GM19351 (cell line): ENCODE data around the gene SEMA6B.
"Not testable (repeated sequence)": the region's sequence is repeated elsewhere in the genome, so short reads cannot be mapped to it uniquely, and the experiment has no call there.

ENCODE experiments used
- ATAC-seq: cut with Tn5 transposase; IDR thresholded peaks from one replicate; pipeline ENCODE4 v1.9.1; 2021; ENCODE audit warnings: mild to moderate bottlenecking, moderate library complexity; ENCODE audit not compliant: unreplicated experiment

Gene SEMA6B

DNA sequence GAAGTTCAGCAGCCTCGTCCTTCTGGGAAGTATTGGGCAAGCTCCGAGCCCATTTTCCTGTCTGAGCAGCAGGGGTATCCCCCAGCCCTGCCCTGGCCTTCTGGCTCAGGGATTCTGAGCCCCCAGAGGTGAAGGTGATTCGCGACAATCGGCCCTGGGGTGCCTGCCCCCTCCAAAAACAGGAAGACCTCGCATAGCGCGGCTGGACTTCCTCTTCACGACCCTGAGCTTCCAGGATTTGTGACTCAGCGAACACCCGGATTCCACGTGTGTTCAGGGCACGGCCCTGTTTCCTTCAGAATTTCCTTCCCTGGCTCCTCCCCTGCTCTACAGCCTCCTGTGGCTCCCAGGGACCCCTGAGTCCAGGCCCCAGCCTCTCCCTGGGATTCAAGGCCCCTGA is at the start of gene SEMA6B:
SEMA6B (minus strand) TSS at position 116 of the 400 bp plus-strand sequence. CDS start 1,227 bp downstream, outside the sequence.
- ATAC-seq: no peak

GRCh38 chr19:4606921-4607678 is 47.6 kb upstream of the SEMA6B start:
- no peak for ATAC-seq

DNA sequence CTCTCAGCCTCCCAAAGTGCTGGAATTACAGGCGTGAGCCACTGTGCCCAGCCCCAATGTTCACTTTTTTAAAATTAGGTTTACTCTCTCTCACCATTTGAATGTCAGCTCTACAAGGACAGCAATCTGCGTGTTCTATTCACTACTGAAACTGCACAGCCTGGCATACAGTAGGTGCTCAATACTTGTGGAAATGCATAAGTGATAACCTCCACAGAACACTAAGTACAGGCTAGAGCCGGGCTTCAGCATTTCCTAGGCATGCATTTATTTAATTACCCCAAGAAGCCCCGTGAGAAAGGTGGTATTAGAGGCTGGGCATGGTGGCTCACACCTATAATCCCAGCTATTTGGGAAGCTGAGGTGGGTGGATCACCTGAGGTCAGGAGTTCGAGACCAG is 46.7 kb upstream of the SEMA6B start:
- ATAC-seq: no peak

GRCh38 chr19:4604912-4605311 is 45.4 kb upstream of the SEMA6B start:
- ATAC-seq: no peak

DNA sequence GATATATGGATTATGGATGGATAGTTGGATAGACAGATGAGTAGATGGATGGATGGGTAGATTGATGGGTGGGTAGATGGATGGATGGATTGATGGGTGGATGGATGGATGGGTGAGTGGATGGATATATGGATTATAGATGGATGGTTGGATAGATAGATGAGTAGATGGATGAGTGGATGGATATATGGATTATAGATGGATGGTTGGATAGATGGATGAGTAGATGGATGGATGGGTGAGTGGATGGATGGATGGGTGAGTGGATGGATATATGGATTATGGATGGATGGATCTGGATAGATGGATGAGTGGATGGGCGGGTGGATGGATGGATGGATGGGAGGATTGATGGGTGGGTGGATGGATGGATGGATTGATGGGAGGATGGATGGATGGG is 43.4 kb upstream of the SEMA6B start:
- ATAC-seq: no peak

GRCh38 chr19:4602173-4602788 is 42.8 kb upstream of the SEMA6B start:
- ATAC-seq: no peak

DNA sequence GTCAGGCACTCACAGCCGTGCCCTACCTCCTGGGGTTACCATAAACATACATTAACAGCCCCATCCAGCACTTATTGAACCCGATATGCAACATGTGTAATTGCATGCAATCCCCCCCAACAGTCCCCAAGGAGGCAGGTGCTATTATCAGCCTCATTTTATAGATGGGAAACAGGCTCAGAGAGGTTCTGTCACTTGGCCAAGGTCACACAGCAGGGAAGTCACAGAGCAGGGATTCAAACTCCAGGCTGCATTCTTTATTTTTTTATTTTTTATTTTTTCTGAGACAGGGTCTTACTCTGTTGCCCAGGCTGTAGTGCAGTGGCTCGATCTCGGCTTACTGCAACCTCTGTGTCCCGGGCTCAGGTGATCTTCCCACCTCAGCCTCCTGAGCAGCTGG is 41.4 kb upstream of the SEMA6B start:
- no peak for ATAC-seq

GRCh38 chr19:4600082-4600481 is 40.6 kb upstream of the SEMA6B start:
- ATAC-seq: no peak

DNA sequence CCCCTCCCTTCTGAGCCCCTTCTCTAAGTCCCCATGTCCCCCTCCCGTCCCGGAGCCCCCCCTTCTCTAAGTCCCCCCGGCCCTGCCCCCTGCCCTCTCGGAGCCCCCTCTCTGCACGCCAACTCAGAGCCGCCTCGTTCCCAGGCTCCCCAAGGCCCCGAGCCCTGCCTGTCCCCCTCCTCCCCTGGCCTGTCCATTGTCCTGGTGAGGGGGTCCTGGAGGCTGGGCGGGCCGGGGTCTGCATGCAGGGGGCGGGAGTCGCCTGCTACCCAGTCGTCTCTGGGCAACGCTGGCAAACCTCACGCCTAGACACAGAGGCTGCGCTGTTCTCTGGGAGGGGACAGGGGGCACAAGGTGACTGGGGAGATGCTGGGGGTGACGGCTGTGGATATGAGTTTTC is 39.2 kb upstream of the SEMA6B start:
- no peak for ATAC-seq

DNA sequence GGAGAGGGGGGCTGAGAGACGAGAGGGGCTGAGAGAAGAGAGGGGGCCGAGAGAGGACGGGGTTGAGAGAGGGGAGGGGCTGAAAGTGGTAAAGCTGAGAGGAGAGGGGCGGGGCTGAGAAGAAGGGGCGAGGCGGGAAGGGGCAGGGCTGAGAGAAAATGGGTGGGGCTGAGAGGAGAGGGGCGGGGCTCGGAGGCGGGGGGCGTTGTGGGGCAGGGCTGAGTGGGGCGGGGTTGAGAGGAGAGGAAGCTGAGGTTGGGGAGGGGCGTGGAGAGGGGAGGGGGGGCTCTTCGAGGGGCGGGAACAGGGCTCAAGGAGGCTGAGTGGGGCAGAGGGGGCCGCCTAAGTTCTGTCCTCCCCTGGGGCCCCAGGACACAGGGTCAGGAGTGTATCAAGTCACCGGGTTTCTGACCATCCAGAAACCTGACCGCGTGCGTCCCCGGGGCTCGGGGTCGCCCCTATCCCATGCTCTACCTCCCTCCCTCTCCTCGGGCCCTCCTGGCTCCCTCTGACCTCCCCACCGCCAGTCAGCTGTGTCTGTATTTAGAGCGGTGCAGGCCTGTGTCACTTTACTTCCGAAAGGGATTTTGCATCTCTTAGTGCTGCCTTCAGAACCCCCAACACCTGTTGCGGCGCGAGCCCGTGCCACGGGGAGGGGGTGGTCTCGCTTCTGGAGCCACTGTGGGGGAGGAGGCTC is 38.6 kb upstream of the SEMA6B start:
- ATAC-seq: no peak

GRCh38 chr19:4597278-4597974 is 37.9 kb upstream of the SEMA6B start:
- ATAC-seq: no peak

GRCh38 chr19:4596033-4596904 is 36.8 kb upstream of the SEMA6B start:
- no peak for ATAC-seq

GRCh38 chr19:4595158-4595557 is 35.7 kb upstream of the SEMA6B start:
- ATAC-seq: not testable (repeated sequence)

DNA sequence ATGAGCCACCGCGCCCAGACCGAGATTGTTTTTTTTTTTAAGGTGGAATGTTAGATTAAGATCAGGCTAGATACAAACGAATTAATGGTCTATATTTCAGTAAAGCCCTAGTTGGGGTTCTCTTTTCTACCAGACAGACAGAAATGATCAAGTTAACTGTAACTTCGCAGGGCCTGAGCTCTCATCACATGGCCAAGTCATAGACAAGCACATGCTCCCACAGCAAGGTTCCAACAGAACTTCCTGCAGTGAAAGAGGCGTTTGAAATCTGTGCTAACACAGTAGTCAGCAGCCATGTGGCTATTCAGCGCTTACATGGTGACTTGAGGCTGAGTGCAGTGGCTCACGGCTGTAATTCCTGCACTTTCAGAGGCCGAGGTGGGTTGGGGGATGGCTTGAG is 34.7 kb upstream of the SEMA6B start:
- no peak for ATAC-seq

- no peak for ATAC-seq
Measured at GRCh38 chr19:4593409-4593851, 33.9 kb upstream of the SEMA6B start.

DNA sequence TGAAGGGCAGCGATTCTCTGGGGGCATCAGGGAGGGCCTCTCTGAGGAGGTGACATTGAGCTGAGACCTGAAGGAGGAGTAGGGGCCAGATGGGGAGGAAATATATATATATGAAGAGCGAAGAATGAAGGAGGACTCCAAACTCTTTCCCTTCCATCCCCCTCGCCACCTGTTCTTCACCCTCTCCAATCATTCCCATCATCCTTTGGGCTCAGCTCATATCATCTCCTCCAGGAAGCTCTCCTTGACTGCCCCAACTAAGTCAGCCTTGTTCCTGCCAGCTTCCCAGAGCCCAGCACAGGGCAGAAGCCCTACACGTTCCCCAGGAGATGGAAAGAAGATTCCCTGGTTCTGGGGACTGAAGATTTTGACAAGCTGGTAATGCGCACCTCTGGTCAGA is 33.0 kb upstream of the SEMA6B start:
- no peak for ATAC-seq

DNA sequence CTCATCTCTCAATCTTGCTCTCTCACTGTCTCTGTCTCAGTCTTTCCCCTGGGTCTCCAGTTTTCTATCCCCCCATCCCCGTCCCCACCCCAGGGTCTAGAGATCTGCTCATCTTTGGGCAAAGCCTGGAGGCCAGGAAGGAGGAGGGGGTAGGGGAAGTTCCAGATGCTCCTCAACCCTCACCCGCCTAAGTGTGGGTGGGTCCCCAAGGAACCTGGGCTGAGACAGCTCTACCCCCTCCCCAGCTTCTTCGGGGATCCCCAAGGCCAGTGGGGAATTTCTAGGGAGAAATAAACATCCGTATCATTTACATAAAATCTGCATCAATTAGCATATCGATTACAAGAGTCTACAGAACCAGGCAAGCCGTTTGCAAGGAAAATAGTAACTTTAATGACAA is 31.8 kb upstream of the SEMA6B start:
- no peak for ATAC-seq

GRCh38 chr19:4590559-4590958 is 31.1 kb upstream of the SEMA6B start:
- no peak for ATAC-seq

DNA sequence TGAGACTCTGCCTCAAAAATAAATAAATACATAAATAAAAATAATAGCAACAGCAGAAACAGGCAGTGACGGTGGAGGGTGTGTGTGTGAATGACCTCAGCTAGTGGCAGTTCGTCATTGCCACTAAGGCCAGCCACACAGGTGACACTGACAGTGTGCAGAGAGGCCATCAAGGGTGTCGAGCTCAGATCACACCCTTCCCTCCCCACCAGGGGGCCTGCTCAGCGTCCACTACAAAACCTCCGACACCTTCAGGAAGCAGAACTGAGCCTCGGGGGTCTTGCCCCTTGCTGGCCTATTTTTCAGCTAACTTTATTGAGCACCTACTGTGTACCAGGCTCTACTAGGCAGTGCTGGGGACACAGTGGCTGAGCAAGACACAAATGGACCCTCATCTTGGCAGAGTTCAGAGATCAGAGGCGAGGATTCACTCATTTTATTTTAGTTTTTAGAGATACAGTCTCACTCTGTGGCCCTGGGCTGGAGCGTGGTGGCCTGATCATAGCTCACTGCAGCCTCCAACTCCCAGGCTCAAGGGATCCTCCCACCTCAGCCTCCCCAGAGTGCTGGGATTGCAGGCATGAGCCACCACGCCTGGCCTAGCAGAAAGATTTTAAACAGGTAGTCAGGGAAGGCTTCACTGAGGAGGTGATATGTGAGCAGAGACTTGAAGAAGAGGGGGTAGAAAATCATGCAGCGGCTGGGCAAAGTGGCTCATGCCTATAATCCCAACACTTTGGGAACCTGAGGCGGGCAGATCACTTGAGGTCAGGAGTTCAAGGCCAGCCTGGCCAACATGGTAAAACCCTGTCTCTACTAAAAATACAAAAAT is 30.3 kb upstream of the SEMA6B start:
- ATAC-seq: no peak
